KMS-11 (cell line): ENCODE measurements around the gene ELMO1.

ENCODE experiments used
- H2AFZ ChIP-seq: fragments of 200-600 bp; sonication (generic); 2 replicates; pipeline ENCODE4 v1.6.1; 2016; ENCODE audit warnings: antibody characterized with exemption, mixed run types, low read depth
- H3K27ac ChIP-seq: fragments of 200-600 bp; sonication (generic); 2 replicates; pipeline ENCODE4 v1.6.1; 2016; ENCODE audit warnings: mild to moderate bottlenecking, mixed run types
- H3K27me3 ChIP-seq: fragments of 200-600 bp; sonication (generic); 2 replicates; pipeline ENCODE4 v1.6.1; 2017; ENCODE audit warnings: mild to moderate bottlenecking, low read depth, mixed run types, moderate library complexity; ENCODE audit not compliant: insufficient read depth
- H3K36me3 ChIP-seq: fragments of 200-600 bp; sonication (generic); 2 replicates; pipeline ENCODE4 v1.6.1; 2017; ENCODE audit warnings: mild to moderate bottlenecking, mixed run types; ENCODE audit not compliant: insufficient read depth
- H3K4me1 ChIP-seq: fragments of 200-600 bp; sonication (generic); 2 replicates; pipeline ENCODE4 v1.6.1; 2016; ENCODE audit warnings: mild to moderate bottlenecking, low read depth, mixed run types; ENCODE audit not compliant: poor library complexity, severe bottlenecking
- H3K4me2 ChIP-seq: fragments of 200-600 bp; sonication (generic); 2 replicates; pipeline ENCODE4 v1.7.0; 2016; ENCODE audit warnings: mild to moderate bottlenecking, mixed run types
- H3K4me3 ChIP-seq: fragments of 200-600 bp; sonication (generic); IDR thresholded peaks from 2 replicates; pipeline ENCODE4 v1.6.1; 2017; ENCODE audit warnings: low read depth, low read length, mixed read lengths; ENCODE audit not compliant: insufficient read depth
- H3K79me2 ChIP-seq: fragments of 200-600 bp; sonication (generic); 2 replicates; pipeline ENCODE4 v1.6.1; 2016; ENCODE audit warnings: low read depth, mixed run types; ENCODE audit not compliant: insufficient read depth
- H3K9ac ChIP-seq: fragments of 200-600 bp; sonication (generic); 2 replicates; pipeline ENCODE4 v1.6.1; 2016; ENCODE audit warnings: mild to moderate bottlenecking, mixed run types
- H4K20me1 ChIP-seq: fragments of 200-600 bp; sonication (generic); 2 replicates; pipeline ENCODE4 v1.6.1; 2016; ENCODE audit warnings: mild to moderate bottlenecking, mixed run types; ENCODE audit not compliant: insufficient read depth
- CTCF ChIP-seq: fragments of 200-600 bp; sonication (generic); conservative IDR thresholded peaks from 2 replicates; pipeline ENCODE4 v1.6.1; 2017; ENCODE audit warnings: low read depth, mild to moderate bottlenecking, antibody characterized with exemption, low read length, moderate library complexity, mixed read lengths

Gene ELMO1

GRCh38 chr7:37198906-37199485 is 249.7 kb downstream of the ELMO1 start:
- Histone ChIP-seq H3K9ac (no peak overlapping the region), H3K4me3 (no peak overlapping the region), H4K20me1 (no peaks in the 10 kb centered on the region), H3K36me3 (no peaks in the 10 kb centered on the region; the same call in 1 of the 2 replicates), H3K27ac (no peak overlapping the region), H3K27me3 (no peaks in the 10 kb centered on the region), H3K4me1 (peaks cover 26% of the 10 kb centered on the region), H2AFZ (no peak overlapping the region), H3K4me2 (no peak overlapping the region), H3K79me2 (no peaks in the 10 kb centered on the region; the same call in 1 of the 2 replicates)
- TF ChIP-seq CTCF: peak; percentile 97

- Histone ChIP-seq H4K20me1 (no peaks in the 10 kb centered on the region), H3K36me3 (no peaks in the 10 kb centered on the region), H3K4me1 (peaks cover 23% of the 10 kb centered on the region), H3K27ac (no peak overlapping the region), H3K4me3 (no peak overlapping the region), H2AFZ (no peak overlapping the region), H3K79me2 (no peaks in the 10 kb centered on the region), H3K27me3 (no peaks in the 10 kb centered on the region), H3K9ac (no peak overlapping the region), H3K4me2 (no peak overlapping the region)
- no peak for TF ChIP-seq CTCF
Measured at GRCh38 chr7:37198041-37198905, 250.4 kb downstream of the ELMO1 start.

GRCh38 chr7:37197108-37197507 is 251.6 kb downstream of the ELMO1 start:
- H4K20me1 ChIP-seq: no peaks in the 10 kb centered on the region
- no peaks in the 10 kb centered on the region for H3K79me2 ChIP-seq
- no peak overlapping the region for H3K4me2 ChIP-seq
- no peak overlapping the region for H3K4me3 ChIP-seq
- H3K36me3 ChIP-seq: no peaks in the 10 kb centered on the region
- peaks cover 17% of the 10 kb centered on the region for H3K4me1 ChIP-seq
- no peak for TF ChIP-seq CTCF
- no peaks in the 10 kb centered on the region for H3K27me3 ChIP-seq
- no peak overlapping the region for H3K9ac ChIP-seq
- H2AFZ ChIP-seq: no peak overlapping the region
- H3K27ac ChIP-seq: no peak overlapping the region

- no peak for TF ChIP-seq CTCF
- H3K4me1 ChIP-seq: peaks cover 13% of the 10 kb centered on the region
- H3K36me3 ChIP-seq: no peaks in the 10 kb centered on the region
- no peak overlapping the region for H3K4me3 ChIP-seq
- H3K27ac ChIP-seq: no peak overlapping the region
- H2AFZ ChIP-seq: no peak overlapping the region
- H3K79me2 ChIP-seq: no peaks in the 10 kb centered on the region
- no peaks in the 10 kb centered on the region for H3K27me3 ChIP-seq
- H3K4me2 ChIP-seq: no peak overlapping the region
- H3K9ac ChIP-seq: no peak overlapping the region
- H4K20me1 ChIP-seq: no peaks in the 10 kb centered on the region
Measured at GRCh38 chr7:37196676-37197075, 252.0 kb downstream of the ELMO1 start.
